AG09309 (cell line): ENCODE data around the gene PQBP1.

Source experiments
- DNase-seq: peaks from one replicate; pipeline ENCODE4 v3.0.0-alpha.2; 2010; ENCODE audit warnings: low read depth
- H3K4me3 ChIP-seq: 2 replicates; pipeline ENCODE4 v1.5.1; 2011; ENCODE audit warnings: mild to moderate bottlenecking, low read depth, low read length, moderate library complexity; ENCODE audit not compliant: control insufficient read depth
- CTCF ChIP-seq: IDR thresholded peaks from 2 replicates; pipeline ENCODE4 v1.5.1; 2011; ENCODE audit warnings: mild to moderate bottlenecking, low read depth, low read length, inconsistent platforms; ENCODE audit not compliant: insufficient read depth, control insufficient read depth; ENCODE audit errors: missing control alignments

PQBP1 gene

DNA sequence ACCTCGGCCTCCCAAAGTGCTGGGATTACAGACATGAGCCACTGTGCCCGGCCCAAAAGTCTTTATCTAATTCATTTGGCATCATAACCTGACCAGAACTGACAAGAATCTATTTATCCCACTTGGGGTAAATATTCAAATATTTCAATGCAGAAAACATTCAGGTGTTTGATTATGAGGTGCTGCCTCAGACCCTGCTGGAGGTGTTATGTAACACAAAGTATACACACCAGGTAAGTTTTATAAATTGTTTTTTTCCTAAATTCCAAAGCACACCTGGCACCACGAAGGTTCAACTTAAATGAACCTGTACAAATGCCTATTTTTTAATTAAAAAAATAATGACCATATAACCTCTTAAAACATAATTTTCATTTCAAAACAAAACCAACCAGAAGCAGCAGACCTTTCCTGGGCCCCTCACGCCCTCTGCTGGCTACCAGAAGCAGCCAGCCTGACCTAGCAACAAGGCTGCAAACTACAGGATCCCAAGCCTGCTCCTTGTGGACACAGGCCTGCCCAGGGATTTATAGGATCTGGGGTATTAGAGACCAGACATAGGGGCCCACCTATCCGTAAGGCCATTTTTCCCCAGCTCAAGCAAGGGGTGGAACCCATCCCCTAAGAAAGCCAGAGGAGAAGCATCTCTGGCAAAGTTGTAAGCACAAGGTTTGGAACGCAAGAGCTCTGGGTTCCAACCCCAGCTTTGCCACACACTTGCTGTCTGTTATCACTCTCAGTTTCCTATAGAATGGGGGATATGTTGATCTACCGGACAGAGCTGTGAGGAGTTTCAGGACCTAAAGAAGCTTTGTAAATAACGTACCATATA is 48.0 kb downstream of the PQBP1 start:
- H3K4me3 ChIP-seq, result no peak overlapping the region
- peak; percentile 94 for TF ChIP-seq CTCF
- DNase-seq, result no peak

DNA sequence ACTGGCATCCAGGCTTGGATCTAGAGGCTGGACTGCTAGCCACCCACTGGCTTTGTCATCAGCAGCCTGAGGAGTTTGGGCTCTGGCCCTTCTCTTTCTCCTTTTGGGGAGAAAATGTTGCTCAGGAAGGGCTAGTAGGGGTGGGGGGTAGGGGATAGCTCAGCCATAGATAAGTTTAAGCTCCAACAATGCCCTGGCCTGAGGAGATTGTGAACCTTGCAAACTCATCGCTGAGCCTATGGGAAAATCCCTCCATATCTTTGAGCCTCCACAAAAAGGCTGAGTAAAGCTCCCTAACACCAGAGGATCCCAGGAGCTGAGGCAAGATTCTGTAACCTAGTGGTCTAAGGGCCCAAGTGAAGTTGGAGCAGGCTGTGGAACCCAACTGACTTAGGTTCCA is 50.9 kb downstream of the PQBP1 start:
- H3K4me3 ChIP-seq, result no peak overlapping the region
- TF ChIP-seq CTCF, result no peak
- no peak for DNase-seq
